Body of pancreas (tissue), 4 donors: ENCODE measurements around the gene FGFBP3.

Experiments
- POLR2A ChIP-seq, 3 donors: fragments of 450-650 bp; IDR thresholded peaks; one replicate each; pipeline ENCODE4 v1.6.1; 2016; ENCODE audit warnings: antibody characterized with exemption in 3 of 3, mild to moderate bottlenecking in 2 of 3
- TF ChIP-seq, protein P1 (sequence below), 7 experiments: fragments of 450-650 bp in 4 of 7; fragments of 200-600 bp in 3 of 7; sonication (generic) in 3 of 7; IDR thresholded peaks; one replicate each; pipeline ENCODE4 v1.5.1; 2016 to 2019; ENCODE audit warnings: antibody characterized with exemption in 7 of 7

GRCh38 chr10:91935886-91936285 is 26.6 kb upstream of the FGFBP3 start:
- no peak for TF ChIP-seq POLR2A (IDR thresholded peaks at IDR 0.05)
- TF ChIP-seq, protein P1, sequence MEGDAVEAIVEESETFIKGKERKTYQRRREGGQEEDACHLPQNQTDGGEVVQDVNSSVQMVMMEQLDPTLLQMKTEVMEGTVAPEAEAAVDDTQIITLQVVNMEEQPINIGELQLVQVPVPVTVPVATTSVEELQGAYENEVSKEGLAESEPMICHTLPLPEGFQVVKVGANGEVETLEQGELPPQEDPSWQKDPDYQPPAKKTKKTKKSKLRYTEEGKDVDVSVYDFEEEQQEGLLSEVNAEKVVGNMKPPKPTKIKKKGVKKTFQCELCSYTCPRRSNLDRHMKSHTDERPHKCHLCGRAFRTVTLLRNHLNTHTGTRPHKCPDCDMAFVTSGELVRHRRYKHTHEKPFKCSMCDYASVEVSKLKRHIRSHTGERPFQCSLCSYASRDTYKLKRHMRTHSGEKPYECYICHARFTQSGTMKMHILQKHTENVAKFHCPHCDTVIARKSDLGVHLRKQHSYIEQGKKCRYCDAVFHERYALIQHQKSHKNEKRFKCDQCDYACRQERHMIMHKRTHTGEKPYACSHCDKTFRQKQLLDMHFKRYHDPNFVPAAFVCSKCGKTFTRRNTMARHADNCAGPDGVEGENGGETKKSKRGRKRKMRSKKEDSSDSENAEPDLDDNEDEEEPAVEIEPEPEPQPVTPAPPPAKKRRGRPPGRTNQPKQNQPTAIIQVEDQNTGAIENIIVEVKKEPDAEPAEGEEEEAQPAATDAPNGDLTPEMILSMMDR (IDR thresholded peaks at IDR 0.05) = no peak
